Measurements from ENCODE around the gene ULK4.
"Not testable (repeated sequence)": the region's sequence is repeated elsewhere in the genome, so short reads cannot be mapped to it uniquely, and the experiment has no call there.

ULK4 gene

GRCh38 chr3:41683666-41684350 is 278.1 kb downstream of the ULK4 start:
- DNase-seq: no peak

GRCh38 chr3:41682996-41683395 is 278.9 kb downstream of the ULK4 start:
- no peak for DNase-seq

- no peak for DNase-seq
Measured at GRCh38 chr3:41682382-41682781, 279.5 kb downstream of the ULK4 start.

GRCh38 chr3:41681479-41681878 is 280.4 kb downstream of the ULK4 start:
- DNase-seq: no peak

- DNase-seq: no peak
Measured at GRCh38 chr3:41679374-41679773, 282.5 kb downstream of the ULK4 start.

- DNase-seq: not testable (repeated sequence)
Measured at GRCh38 chr3:41675102-41675501, 286.8 kb downstream of the ULK4 start.

- no peak for DNase-seq
Measured at GRCh38 chr3:41674449-41674848, 287.5 kb downstream of the ULK4 start.

GRCh38 chr3:41673650-41674049 is 288.3 kb downstream of the ULK4 start:
- DNase-seq: no peak

GRCh38 chr3:41668379-41668778 is 293.5 kb downstream of the ULK4 start:
- DNase-seq: no peak

GRCh38 chr3:41662288-41662687 is 299.6 kb downstream of the ULK4 start:
- no peak for DNase-seq

GRCh38 chr3:41661796-41662195 is 300.1 kb downstream of the ULK4 start:
- no peak for DNase-seq

GRCh38 chr3:41660510-41660909 is 301.4 kb downstream of the ULK4 start:
- no peak for DNase-seq

GRCh38 chr3:41653571-41654239 is 308.2 kb downstream of the ULK4 start:
- no peak for DNase-seq

- DNase-seq: no peak
Measured at GRCh38 chr3:41652931-41653330, 309.0 kb downstream of the ULK4 start.

- DNase-seq: no peak
Measured at GRCh38 chr3:41652506-41652905, 309.4 kb downstream of the ULK4 start.

- DNase-seq: no peak
Measured at GRCh38 chr3:41651718-41652117, 310.2 kb downstream of the ULK4 start.

- DNase-seq: no peak
Measured at GRCh38 chr3:41650406-41650805, 311.5 kb downstream of the ULK4 start.

- no peak for DNase-seq
Measured at GRCh38 chr3:41649129-41649739, 312.7 kb downstream of the ULK4 start.

GRCh38 chr3:41647730-41648129 is 314.2 kb downstream of the ULK4 start:
- not testable (repeated sequence) for DNase-seq

GRCh38 chr3:41640076-41640475 is 321.8 kb downstream of the ULK4 start:
- DNase-seq: no peak

GRCh38 chr3:41638381-41638780 is 323.5 kb downstream of the ULK4 start:
- DNase-seq: no peak

GRCh38 chr3:41632700-41633099 is 329.2 kb downstream of the ULK4 start:
- DNase-seq: no peak

GRCh38 chr3:41630708-41631107 is 331.2 kb downstream of the ULK4 start:
- no peak for DNase-seq

GRCh38 chr3:41629986-41630385 is 331.9 kb downstream of the ULK4 start:
- DNase-seq: no peak
